ENCODE data around the gene MEGF11.
"Not testable (repeated sequence)": the region's sequence is repeated elsewhere in the genome, so short reads cannot be mapped to it uniquely, and the experiment has no call there.

The MEGF11 gene

DNA sequence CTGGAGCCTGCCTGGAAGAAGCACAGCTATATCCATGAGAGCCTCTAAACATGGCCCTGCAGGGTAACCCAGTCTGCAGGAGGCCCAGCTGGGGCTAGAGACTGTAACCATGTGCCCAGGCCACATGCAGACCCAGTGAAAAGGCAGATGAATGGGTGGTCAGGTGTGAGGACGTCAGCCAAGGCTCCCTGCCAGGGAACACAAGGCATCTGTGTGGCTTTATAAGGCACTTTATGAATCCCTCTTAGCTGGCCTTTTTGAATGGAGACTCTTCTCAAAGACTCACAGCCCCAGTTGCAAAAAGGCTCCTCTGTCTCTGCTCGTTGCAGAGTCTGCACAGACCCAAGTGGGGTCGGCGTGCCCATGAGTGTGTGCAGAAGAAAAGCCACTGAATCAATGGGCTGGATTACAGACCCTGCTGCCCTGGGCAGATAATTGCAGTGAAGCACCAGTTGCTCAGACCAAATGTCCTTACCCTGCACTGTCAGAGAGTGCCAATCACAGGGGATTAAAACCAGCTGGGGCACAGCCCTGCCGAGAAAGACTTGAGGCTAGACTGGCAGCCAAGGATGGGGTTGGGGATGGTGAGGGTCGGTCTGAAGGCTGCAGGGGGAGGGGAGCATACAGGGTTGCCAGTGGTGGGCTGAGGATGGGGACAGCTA, 230.1 kb downstream of the MEGF11 start:
- no peak for DNase-seq

DNA sequence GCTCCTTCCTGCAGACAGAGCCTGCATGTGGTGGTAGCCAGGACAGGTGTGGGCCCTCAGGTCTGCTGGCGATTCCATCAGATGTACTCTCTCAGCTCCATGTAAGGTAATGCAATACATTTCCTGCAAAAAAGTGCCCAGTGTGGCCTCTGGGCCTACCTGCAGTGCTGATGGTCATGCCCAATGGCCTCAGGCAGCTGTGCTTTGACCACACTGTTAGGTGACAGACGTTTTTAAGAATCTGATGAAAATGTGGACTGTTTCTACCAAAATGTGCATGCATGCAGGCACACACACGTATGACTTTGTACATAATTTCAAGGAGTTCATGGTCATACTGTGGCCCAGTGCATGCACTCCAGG, 231.4 kb downstream of the MEGF11 start:
- DNase-seq: no peak

GRCh38 chr15:66021496-66022162, 231.9 kb downstream of the MEGF11 start:
- no peak for DNase-seq

GRCh38 chr15:66019826-66020398, 233.6 kb downstream of the MEGF11 start:
- DNase-seq: no peak

DNA sequence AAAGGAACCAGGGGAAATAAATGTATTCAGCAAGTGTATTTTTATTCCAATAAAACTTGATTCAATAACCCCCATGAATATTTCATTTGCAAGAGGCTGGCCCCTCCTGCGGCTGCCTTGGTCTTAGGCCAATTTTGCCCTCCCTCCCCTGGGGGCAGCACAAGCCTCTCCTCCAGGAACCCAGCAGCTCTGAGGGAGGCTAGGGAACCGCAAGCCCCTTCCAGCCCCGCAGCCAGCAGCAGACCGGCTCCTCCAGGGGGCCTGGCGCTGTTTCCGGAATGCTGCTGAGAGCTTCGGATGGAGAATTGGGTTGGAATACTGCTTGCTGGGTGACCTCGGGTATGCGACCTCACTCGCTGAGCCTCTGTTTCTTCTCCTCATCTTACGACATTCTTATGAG, 234.2 kb downstream of the MEGF11 start:
- DNase-seq: no peak

DNA sequence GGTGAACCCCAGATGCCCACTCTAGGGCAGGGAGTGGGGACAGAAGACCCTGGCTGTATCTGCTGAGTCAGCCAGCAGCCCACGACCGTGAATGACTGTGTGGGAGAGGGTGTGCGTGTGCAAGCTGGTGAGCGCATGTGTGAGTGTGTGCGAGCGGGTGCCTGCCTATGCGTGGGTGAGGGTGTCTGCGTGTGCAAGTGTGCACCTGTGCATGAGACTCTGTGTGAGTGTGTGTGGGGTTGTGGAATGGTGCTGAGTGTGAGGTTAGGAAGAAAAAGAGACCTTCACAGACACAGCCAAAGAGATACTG, 235.1 kb downstream of the MEGF11 start:
- no peak for DNase-seq

DNA sequence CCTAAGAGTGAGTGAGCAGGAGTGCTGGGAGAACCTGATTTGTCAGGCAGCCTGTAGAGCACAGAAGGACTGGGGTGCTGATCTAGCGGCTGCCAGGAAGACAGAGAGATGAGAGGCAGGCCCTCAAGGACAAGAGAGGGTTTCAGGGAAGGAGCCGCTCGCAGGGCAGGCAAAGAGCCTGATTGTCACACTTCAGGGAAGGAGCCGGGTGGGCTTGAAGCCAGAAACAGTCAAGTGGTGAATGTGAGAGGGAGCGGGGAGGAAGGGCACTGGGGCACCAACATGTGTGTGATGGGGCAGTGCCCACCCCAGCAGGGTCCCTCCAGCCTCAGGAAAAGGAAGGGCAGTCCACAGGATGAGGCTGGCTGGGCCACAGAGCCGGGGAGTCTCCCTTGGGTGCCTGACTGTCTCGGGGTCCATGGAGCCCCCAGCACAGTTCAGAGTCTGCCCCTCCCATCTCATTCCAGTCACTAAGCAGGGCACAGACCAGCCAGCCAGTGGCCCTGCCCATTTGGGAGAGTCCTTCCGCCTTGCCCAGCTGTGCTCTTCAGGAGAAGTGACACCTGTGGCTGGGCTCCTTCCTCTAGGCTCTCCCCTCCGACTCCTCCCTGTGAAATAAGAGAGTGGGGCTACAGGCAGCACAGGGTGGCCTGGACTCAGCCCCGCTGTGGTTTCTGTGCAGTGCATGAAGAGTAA, 235.6 kb downstream of the MEGF11 start:
- DNase-seq: no peak

- DNase-seq: no peak
These were observed 236.6 kb downstream of the MEGF11 start for GRCh38 chr15:66017000-66017399.

DNA sequence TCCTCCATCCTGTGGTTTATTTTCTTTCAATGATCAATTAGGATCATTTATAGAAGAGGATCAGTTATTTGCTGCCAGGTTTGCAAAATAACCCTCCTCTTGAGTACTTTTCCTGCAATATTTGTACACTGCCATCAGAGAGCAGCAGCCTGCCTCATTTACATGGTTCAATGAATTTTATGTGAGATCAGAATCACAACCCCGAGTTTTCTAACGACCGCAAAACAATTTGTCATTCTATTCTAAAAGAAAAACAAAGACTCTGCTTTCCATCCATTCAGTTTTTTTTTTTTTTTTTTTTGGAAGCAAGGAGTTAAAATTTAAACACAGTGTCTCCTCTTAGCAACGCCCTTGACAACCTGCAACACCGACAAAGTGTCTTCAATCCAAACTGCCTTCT, 237.4 kb downstream of the MEGF11 start:
- DNase-seq: no peak

DNA sequence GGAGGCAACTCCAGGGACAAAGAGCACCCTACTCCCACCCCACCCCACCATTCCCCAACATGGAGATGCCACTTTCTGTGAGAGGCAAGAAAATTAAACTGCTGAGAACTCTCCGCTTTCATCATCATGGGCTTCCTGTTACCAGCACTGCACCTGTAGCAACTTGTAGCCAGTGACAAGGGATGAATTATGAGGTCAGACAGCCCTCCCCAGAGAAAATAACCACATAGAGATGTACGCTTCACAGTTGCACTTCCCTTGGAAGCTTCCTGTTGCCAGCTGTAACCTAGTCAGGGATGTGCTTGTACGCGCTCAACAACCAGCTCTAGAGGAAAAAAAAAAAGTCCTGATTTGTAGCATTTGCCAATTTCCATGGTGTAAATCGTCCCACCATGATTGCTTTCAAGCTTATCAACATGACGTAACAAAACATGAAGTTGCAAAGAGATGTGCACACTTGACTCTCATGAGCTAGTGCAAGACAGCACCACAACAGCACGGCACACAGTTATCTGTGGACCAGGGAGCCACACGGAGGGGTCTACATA, 238.8 kb downstream of the MEGF11 start:
- DNase-seq: no peak

DNA sequence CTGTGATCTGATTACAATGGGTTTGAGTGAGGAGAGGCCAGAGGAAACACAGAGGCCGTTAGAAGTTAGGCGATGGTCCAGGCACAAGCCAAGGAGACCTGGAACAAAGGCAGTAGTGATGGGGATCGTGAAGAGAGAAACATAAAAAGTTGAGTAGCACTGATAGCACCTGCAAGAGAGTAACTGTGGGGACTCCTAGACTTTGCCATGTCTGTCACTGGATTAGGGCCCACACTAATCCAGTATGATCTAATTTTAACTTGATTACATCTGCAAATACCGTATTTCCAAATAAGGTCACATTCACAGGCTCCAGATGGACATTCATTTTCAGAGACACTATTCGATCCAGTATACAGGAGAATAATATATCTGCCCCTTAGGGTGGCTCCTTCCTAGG, 239.5 kb downstream of the MEGF11 start:
- no peak for DNase-seq

DNA sequence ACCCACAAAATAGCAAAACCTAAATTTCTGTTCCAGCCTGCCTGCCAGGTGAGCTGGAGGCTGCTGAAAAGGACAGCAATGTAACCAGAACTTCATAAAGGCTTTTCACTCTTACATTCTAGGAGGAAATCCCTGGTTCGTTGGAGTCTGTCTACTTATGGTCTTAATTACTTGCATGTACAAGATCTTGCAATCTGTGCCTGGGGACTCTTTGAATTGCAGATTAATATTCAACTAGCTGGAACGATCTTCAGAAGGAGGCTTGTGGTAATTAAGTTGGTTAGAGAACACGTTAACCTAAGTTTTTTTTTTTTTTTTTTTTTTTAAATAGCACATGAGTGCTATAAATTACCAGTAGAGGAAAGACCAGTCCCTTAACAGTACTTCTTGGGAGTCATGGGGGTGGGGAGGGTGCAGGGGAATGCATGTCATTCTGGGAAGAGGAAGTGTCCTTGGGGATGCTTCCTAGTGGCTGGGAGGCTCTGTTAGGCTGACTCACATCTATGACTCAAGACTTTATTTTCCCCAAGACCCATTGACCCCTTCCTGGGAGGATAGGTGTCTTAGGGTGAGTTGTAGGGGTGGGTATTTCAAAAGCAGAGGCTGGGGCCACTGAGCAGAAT, 244.5 kb downstream of the MEGF11 start:
- no peak for DNase-seq

- no peak for DNase-seq
These were observed 245.8 kb downstream of the MEGF11 start for GRCh38 chr15:66007663-66008262.

DNA sequence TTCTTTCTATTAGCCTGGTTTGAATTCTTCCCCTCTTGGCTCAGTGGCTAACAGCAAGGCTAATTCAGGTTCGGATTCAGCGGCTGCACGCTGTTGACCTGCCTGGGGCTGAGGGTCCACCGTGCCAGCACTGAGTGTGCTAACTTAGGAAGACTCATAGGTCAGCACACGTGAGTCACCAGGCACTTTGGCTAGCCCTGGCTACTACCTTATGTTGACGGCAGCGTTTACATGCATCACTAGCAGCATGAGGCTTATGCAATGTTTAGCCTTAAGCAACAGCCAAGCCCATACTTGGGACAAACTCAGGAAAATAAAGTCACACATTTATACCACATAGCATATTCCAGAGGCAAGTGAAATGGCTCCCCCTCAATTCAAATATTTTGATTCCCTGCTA, 246.6 kb downstream of the MEGF11 start:
- no peak for DNase-seq

DNA sequence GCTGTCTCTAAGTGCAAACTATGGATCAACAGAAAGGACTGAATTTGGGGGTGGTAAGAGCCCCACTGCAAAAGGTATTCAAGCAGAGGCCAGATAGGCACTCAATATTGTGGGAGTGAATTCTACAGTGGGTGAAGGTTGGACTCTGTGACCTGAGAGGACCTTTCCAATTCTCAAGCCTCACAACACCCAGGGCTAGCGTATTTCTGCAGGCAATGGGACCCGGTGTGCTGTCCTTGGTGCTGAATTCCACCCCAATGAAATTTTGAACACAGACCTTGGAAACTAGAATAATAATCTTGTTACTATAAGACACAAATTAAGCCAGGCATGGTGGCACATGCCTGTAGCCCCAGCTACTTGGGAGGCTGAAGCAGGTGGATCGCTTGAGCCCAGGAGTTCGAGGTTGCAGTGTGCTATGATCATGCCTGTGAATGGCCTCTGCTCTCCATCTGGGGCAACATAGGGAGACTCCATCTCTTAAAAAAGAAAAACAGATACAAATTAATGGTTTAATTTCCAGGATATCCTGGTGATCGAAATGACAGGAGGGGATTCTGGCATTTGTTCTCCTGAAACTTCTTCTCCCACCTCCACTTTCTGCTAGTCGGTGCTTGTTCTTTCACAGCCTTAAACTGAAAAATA, 248.8 kb downstream of the MEGF11 start:
- DNase-seq: no peak

DNA sequence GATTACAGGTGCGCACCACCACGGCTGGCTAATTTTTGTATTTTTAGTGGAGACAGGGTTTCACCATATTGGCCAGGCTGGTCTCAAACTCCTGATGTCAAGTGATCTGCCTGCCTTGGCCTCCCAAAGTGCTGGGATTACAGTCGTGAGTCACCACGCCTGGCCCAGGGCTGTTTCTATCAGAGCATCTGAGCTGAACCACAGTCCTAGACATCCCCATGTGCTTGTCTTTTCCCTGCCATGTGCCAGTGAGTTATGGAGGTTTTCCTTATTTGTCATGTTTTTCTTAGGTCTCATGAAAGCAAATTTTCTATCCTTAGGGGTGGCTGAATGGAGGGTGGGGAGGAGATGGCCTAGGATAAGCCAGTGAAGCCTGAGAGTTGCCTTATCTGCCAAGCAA, 250.4 kb downstream of the MEGF11 start:
- DNase-seq: not testable (repeated sequence)

DNA sequence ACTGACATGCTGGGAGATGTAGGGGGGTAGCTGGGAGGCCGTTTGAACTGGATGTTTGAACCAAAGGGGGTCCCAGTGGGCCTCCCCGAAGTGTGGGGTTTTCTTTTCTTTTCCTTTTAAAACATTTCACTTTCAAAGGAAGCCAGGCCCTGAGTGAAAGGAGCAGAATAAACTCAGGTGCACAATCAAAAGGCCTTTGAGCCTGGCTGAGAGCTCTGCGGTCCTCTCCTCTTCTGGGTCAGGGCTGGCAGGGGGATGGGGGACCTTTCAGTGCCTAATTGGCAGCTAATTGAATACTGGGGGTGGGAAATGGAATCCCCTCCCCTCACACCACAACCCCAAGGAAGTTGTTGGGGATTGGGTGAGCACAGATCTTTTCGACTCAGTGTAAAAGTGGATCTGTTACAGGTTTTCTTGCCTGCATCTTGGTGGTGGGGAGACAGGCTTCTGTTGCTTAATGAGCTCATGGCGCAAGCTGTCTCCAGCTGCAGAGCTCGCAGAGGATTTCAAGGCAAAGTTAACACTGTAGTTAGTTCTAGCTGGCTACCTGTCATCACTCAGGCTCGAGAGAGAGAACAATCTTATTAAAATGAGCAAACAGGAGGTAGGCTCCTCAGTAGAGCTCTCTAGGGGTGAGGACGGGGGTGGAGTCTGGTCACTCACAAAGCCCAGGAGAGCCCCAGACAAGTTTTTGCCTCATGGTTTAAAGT, 251.7 kb downstream of the MEGF11 start:
- DNase-seq: no peak

- no peak for DNase-seq
These were observed 252.5 kb downstream of the MEGF11 start for GRCh38 chr15:66001042-66001441.

DNA sequence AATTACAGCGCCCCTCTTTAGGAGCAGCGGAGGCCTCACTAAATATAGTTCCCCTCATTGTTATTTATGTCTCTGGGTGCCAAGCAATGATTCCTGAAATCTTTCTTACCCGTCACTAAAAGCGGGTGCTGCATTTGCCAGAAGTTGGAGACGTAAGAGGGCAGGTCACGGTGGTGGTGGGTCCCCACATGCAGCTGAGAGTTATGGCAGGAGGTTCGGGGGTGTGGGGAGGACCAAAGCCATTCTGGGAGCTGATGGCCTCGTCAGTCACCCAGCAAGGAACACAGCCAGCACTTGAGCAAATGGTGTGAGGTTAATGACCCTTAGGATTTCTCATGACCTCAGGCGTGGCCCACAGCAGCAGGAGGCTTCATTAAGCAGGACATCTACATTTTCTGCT, 255.1 kb downstream of the MEGF11 start:
- no peak for DNase-seq

DNA sequence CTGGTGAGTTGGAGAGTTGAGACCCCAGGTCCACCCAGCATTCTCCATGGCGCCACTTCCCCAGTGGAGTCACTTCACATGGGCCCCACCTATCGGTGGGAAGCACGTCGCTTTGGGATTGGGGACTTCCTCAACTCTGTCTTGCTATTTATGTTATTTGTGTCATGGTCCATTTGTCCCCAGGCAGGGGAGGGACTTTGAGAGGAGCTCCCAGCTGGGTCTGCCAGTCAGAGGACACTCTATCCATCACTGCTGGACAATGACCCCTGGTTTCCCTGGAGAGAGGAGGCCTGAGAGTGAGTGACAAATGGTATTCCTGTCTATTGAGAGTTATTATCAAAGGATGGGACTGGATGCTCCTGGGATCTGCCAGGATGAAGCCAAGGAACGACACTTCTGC, 256.6 kb downstream of the MEGF11 start:
- no peak for DNase-seq

DNA sequence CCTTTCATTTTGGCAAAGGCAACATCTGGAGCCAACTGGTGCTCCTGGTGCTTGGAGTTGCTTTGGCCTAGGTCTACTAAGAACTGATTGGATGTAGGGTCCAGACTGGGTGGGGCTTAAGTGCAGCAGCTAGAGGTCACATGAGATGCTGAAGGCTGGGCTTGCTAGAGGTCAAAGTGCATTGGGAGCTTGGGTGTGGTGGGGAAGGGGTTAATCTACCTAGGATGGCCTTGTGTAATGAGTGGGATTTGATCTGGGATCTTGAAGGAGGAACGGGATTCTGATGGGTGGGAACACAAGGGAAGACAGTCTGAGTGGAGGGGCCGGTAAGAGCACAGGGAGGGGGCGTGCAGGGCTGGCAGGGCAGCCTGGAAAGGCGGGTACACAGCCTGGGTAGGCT, 258.7 kb downstream of the MEGF11 start:
- DNase-seq: no peak

DNA sequence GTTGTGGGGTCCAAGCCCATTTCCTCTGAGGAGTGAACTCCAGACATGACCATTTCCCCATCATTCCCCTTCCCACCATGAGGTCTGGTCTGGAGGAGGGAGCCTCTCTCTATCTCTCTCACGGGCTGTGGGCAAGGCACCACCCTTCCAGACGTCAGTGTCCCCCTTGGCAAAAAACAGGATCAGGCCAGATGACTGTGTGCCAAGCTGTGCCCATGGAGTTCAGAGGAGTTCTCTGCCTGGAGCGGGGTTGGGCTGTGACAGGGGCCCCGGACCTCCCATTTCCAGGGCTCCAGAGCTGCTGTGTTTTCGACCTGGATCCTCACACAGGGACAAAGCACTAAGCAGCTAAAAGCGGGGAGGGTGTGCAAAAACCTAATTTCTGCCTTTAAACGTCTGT, 259.8 kb downstream of the MEGF11 start:
- no peak for DNase-seq

All from activated naive CD4-positive, alpha-beta T cell treated with Interleukin-2 at 50 U/mL for 16 hours (primary cell).